IMR-90 (cell line): Measurements from ENCODE around the gene PTPRC. TPM values are rescaled to one million over a fixed set of nuclear protein-coding genes. Genes with fewer than 3 reads are reported as not detected.

Experiments used
- ATAC-seq: fragments of 200-7000 bp; cut with Tn5 transposase; 2 replicates; pipeline ENCODE4 v1.9.1; 2020; ENCODE audit warnings: low read depth, mild to moderate bottlenecking, moderate library complexity
- BruUV-seq: library from RNA; stranded (reverse); fragments of 400-500 nt; replicated peaks from 2 replicates; lab custom pipeline; 2021; lab: Mats Ljungman, UMichigan
- CTCF ChIA-PET: fragments of 300-600 bp; formaldehyde crosslinking; extraction: SDS; loops from one replicate; lab custom pipeline; 2021; ENCODE audit warnings: antibody characterized with exemption; lab: Yijun Ruan, JAX
- POLR2A ChIA-PET: fragments of 300-600 bp; sonication (Branson Sonifier 250); formaldehyde crosslinking; loops from one replicate; lab custom pipeline; 2022; ENCODE audit warnings: antibody characterized with exemption; ENCODE audit not compliant: unreplicated experiment; lab: Charles Lee
- DNase-seq: peaks from one replicate; pipeline ENCODE4 v3.0.0; 2013
- H2AFZ ChIP-seq: replicated peaks from 2 replicates; pipeline ENCODE3; 2013; ENCODE audit warnings: low read length, mild to moderate bottlenecking; ENCODE audit not compliant: poor library complexity
- H2AK5ac ChIP-seq: 2 replicates; pipeline ENCODE4 v1.6.1; 2013; ENCODE audit warnings: low read depth, low read length, inconsistent platforms
- H2AK9ac ChIP-seq: replicated peaks from 2 replicates; pipeline ENCODE3; 2013; ENCODE audit warnings: mild to moderate bottlenecking, low read depth, low read length, moderate library complexity; ENCODE audit not compliant: poor library complexity
- H2BK120ac ChIP-seq: 2 replicates; pipeline ENCODE4 v1.6.1; 2013; ENCODE audit warnings: low read depth, low read length, inconsistent platforms
- H2BK15ac ChIP-seq: 3 replicates; pipeline ENCODE4 v1.6.1; 2013; ENCODE audit warnings: low read depth, low read length, inconsistent platforms
- H2BK20ac ChIP-seq: 2 replicates; pipeline ENCODE4 v1.6.1; 2013; ENCODE audit warnings: low read depth, mild to moderate bottlenecking, inconsistent platforms, low read length, moderate library complexity
- H2BK5ac ChIP-seq: 2 replicates; pipeline ENCODE4 v1.6.1; 2013; ENCODE audit warnings: mild to moderate bottlenecking, low read depth, low read length, inconsistent platforms; ENCODE audit not compliant: poor library complexity, severe bottlenecking
- H3K14ac ChIP-seq: replicated peaks from 2 replicates; pipeline ENCODE4 v1.6.1; 2013; ENCODE audit warnings: low read depth, low read length, inconsistent platforms
- H3K18ac ChIP-seq: 2 replicates; pipeline ENCODE4 v1.6.1; 2013; ENCODE audit warnings: low read depth, low read length, control low read depth
- H3K23ac ChIP-seq: 2 replicates; pipeline ENCODE4 v1.6.1; 2013; ENCODE audit warnings: low read depth, low read length, inconsistent platforms
- H3K27ac ChIP-seq: 2 replicates; pipeline ENCODE4 v1.5.1; 2013; ENCODE audit warnings: mild to moderate bottlenecking, control low read depth, low read length; ENCODE audit not compliant: insufficient read depth
- H3K27me3 ChIP-seq: 2 replicates; pipeline ENCODE4 v1.6.1; 2013; ENCODE audit warnings: low read length; ENCODE audit not compliant: control insufficient read depth, insufficient read depth
- H3K36me3 ChIP-seq: 2 replicates; pipeline ENCODE4 v1.6.1; 2013; ENCODE audit warnings: low read length, mixed read lengths; ENCODE audit not compliant: control insufficient read depth, insufficient read depth
- H3K4ac ChIP-seq: 2 replicates; pipeline ENCODE4 v1.6.1; 2013; ENCODE audit warnings: low read depth, low read length, inconsistent platforms
- H3K4me1 ChIP-seq: 2 replicates; pipeline ENCODE4 v1.6.1; 2013; ENCODE audit warnings: low read length, mixed read lengths; ENCODE audit not compliant: control insufficient read depth, insufficient read depth
- H3K4me2 ChIP-seq: 2 replicates; pipeline ENCODE4 v1.6.1; 2013; ENCODE audit warnings: low read depth, mild to moderate bottlenecking, control low read depth, low read length, moderate library complexity
- H3K4me3 ChIP-seq: 2 replicates; pipeline ENCODE4 v1.5.1; 2013; ENCODE audit warnings: low read depth, mild to moderate bottlenecking, control low read depth, low read length, moderate library complexity; ENCODE audit not compliant: insufficient read depth
- H3K56ac ChIP-seq: 2 replicates; pipeline ENCODE4 v1.6.1; 2013; ENCODE audit warnings: low read length, inconsistent platforms; ENCODE audit not compliant: insufficient read depth; ENCODE audit errors: extremely low read depth
- H3K79me1 ChIP-seq, 2 experiments: 2 replicates each; pipeline ENCODE4 v1.6.1; 2013; ENCODE audit warnings: low read length in 2 of 2, inconsistent platforms in 1 of 2, low read depth in 1 of 2
- H3K9ac ChIP-seq: 2 replicates; pipeline ENCODE4 v1.6.1; 2013; ENCODE audit warnings: low read depth, low read length, control low read depth
- H3K9me1 ChIP-seq: 2 replicates; pipeline ENCODE4 v1.6.1; 2013; ENCODE audit warnings: low read length, inconsistent platforms; ENCODE audit not compliant: insufficient read depth
- H3K9me3 ChIP-seq: 2 replicates; pipeline ENCODE4 v1.6.1; 2013; ENCODE audit warnings: low read length; ENCODE audit not compliant: control insufficient read depth, insufficient read depth
- H4K20me1 ChIP-seq: 2 replicates; pipeline ENCODE4 v1.6.1; 2013; ENCODE audit warnings: low read length, inconsistent platforms; ENCODE audit not compliant: insufficient read depth
- H4K5ac ChIP-seq: 2 replicates; pipeline ENCODE4 v1.6.1; 2013; ENCODE audit warnings: mild to moderate bottlenecking, low read depth, low read length, control low read depth
- H4K8ac ChIP-seq, 2 experiments: 2 replicates each; pipeline ENCODE4 v1.6.1; 2013; ENCODE audit warnings: low read depth in 2 of 2, low read length in 2 of 2, control low read depth in 1 of 2, inconsistent platforms in 1 of 2
- H4K91ac ChIP-seq: 2 replicates; pipeline ENCODE4 v1.6.1; 2013; ENCODE audit warnings: low read depth, low read length, inconsistent platforms; ENCODE audit not compliant: insufficient read depth
- BHLHE40 ChIP-seq: fragments of 150-350 bp; IDR thresholded peaks from 2 replicates; pipeline ENCODE4 v1.6.1; 2016; ENCODE audit warnings: mild to moderate bottlenecking, low read depth, low read length
- CEBPB ChIP-seq: IDR thresholded peaks from 2 replicates; pipeline ENCODE4 v1.6.1; 2012; ENCODE audit warnings: low read depth, low read length, improper control_type of control experiment
- CHD1 ChIP-seq: IDR thresholded peaks from 2 replicates; pipeline ENCODE4 v1.6.1; 2012; ENCODE audit warnings: low read depth, low read length, improper control_type of control experiment
- FOS ChIP-seq: fragments of 150-350 bp; IDR thresholded peaks from 2 replicates; pipeline ENCODE4 v1.6.1; 2016; ENCODE audit warnings: low read depth, low read length
- MAZ ChIP-seq: IDR thresholded peaks from 2 replicates; pipeline ENCODE4 v1.6.1; 2012; ENCODE audit warnings: low read depth, mild to moderate bottlenecking, low read length, improper control_type of control experiment, moderate library complexity, borderline replicate concordance
- MXI1 ChIP-seq: IDR thresholded peaks from 2 replicates; pipeline ENCODE4 v1.6.1; 2012; ENCODE audit warnings: low read depth, mild to moderate bottlenecking, low read length, moderate library complexity, borderline replicate concordance
- NFE2L2 ChIP-seq: fragments of 150-350 bp; IDR thresholded peaks from 2 replicates; pipeline ENCODE4 v1.6.1; 2016; ENCODE audit warnings: low read depth, mild to moderate bottlenecking, low read length
- RCOR1 ChIP-seq: IDR thresholded peaks from 2 replicates; pipeline ENCODE4 v1.6.1; 2012; ENCODE audit warnings: mild to moderate bottlenecking, low read length, improper control_type of control experiment; ENCODE audit not compliant: insufficient replicate concordance
- SMC3 ChIP-seq: fragments of 150-350 bp; IDR thresholded peaks from 2 replicates; pipeline ENCODE4 v1.6.1; 2016; ENCODE audit warnings: low read depth, mild to moderate bottlenecking, antibody characterized with exemption, low read length, moderate library complexity
- dilution Hi-C: fragments of 300-500 bp; cut with HindIII; formaldehyde crosslinking; loops from one replicate; pipeline ENCODE4 v1.14.3; 2018; ENCODE audit warnings: low sequenced_read_pairs; ENCODE audit not compliant: unreplicated experiment
- in situ Hi-C: fragments of 300-500 bp; cut with MboI; formaldehyde crosslinking; loops from 3 replicates; pipeline ENCODE4 v1.14.3; 2019; ENCODE audit warnings: low sequenced_read_pairs, inconsistent platforms, mixed read lengths
- intact Hi-C: fragments of 100-400 bp; cut with micrococcal nuclease; formaldehyde crosslinking; loops from 2 replicates; pipeline ENCODE4 v1.10.0; 2022
- polyA plus RNA-seq, 3 experiments: library from polyadenylated mRNA; depleted of rRNA; stranded (reverse); fragments of >200 nt; gene quantifications; 2 replicates each; pipeline ENCODE4 v1.2.3, GENCODE V29; 2012; ENCODE audit warnings: low replicate concordance in 1 of 3
- total RNA-seq: library from RNA; depleted of rRNA; stranded (reverse); fragments of >200 nt; gene quantifications from 2 replicates; pipeline ENCODE4 v1.2.3, GENCODE V29; 2012
- TF ChIP-seq, protein P1 (sequence below): conservative IDR thresholded peaks from 2 replicates; pipeline ENCODE4 v1.5.1; 2012; ENCODE audit warnings: mild to moderate bottlenecking, low read depth, low read length, improper control_type of control experiment
- TF ChIP-seq, protein P2 (sequence below): fragments of 150-350 bp; IDR thresholded peaks from 2 replicates; pipeline ENCODE4 v1.6.1; 2017; ENCODE audit warnings: mild to moderate bottlenecking, antibody characterized with exemption, low read length, low read depth
- TF ChIP-seq, protein P3 (sequence below): fragments of 150-350 bp; IDR thresholded peaks from 2 replicates; pipeline ENCODE4 v1.6.1; 2016; ENCODE audit warnings: low read depth, mild to moderate bottlenecking, low read length, moderate library complexity, borderline replicate concordance

The PTPRC gene
- total and polyA plus RNA-seq, 2 of the 4 experiments (the other 2 are of a cell fraction) = not detected

DNA sequence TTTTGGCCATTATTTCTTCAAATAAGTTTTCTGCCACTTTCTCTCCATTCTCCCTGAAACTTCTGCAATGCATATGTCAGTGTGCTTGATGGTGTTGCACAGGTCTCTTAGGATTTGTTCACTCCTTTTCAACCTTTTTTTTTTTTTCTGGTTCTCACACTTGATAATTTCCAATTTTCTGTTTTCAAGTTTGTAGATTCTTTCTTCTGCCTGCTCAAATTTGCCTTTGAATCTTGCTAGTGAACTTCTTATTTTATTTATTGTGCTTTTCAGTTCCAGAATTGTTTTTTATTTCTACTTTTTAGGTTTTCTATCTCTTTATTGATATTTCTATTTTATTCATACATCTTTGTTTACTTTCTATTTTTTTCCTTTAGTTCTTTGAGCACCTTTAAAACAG lies 48.4 kb upstream of the PTPRC start:
- no peak overlapping the region for H2BK5ac ChIP-seq
- H3K9ac ChIP-seq = no peak overlapping the region
- no peak overlapping the region for H3K27ac ChIP-seq
- dilution Hi-C loops = no loop called here
- intact Hi-C loops = no loop called here
- no peak overlapping the region for H3K56ac ChIP-seq
- no peaks in the 10 kb centered on the region for H3K4me1 ChIP-seq
- ATAC-seq (no peak), DNase-seq (no peak)
- no peaks in the 10 kb centered on the region for H4K20me1 ChIP-seq
- CTCF ChIA-PET = no interaction called here
- no peak overlapping the region for H3K4ac ChIP-seq
- no TSS peak for BruUV-seq
- TF ChIP-seq SMC3 (no peak), CHD1 (no peak), FOS (no peak), NFE2L2 (no peak), RCOR1 (no peak), CEBPB (no peak), MXI1 (no peak), MAZ (no peak), BHLHE40 (no peak)
- TF ChIP-seq, protein P1, sequence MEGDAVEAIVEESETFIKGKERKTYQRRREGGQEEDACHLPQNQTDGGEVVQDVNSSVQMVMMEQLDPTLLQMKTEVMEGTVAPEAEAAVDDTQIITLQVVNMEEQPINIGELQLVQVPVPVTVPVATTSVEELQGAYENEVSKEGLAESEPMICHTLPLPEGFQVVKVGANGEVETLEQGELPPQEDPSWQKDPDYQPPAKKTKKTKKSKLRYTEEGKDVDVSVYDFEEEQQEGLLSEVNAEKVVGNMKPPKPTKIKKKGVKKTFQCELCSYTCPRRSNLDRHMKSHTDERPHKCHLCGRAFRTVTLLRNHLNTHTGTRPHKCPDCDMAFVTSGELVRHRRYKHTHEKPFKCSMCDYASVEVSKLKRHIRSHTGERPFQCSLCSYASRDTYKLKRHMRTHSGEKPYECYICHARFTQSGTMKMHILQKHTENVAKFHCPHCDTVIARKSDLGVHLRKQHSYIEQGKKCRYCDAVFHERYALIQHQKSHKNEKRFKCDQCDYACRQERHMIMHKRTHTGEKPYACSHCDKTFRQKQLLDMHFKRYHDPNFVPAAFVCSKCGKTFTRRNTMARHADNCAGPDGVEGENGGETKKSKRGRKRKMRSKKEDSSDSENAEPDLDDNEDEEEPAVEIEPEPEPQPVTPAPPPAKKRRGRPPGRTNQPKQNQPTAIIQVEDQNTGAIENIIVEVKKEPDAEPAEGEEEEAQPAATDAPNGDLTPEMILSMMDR = no peak
- TF ChIP-seq, protein P2, sequence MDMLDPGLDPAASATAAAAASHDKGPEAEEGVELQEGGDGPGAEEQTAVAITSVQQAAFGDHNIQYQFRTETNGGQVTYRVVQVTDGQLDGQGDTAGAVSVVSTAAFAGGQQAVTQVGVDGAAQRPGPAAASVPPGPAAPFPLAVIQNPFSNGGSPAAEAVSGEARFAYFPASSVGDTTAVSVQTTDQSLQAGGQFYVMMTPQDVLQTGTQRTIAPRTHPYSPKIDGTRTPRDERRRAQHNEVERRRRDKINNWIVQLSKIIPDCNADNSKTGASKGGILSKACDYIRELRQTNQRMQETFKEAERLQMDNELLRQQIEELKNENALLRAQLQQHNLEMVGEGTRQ = no peak
- TF ChIP-seq, protein P3, sequence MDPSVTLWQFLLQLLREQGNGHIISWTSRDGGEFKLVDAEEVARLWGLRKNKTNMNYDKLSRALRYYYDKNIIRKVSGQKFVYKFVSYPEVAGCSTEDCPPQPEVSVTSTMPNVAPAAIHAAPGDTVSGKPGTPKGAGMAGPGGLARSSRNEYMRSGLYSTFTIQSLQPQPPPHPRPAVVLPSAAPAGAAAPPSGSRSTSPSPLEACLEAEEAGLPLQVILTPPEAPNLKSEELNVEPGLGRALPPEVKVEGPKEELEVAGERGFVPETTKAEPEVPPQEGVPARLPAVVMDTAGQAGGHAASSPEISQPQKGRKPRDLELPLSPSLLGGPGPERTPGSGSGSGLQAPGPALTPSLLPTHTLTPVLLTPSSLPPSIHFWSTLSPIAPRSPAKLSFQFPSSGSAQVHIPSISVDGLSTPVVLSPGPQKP = no peak
- H3K23ac ChIP-seq = no peak overlapping the region
- in situ Hi-C loops = no loop called here
- H2AK9ac ChIP-seq = no peak overlapping the region
- H2BK15ac ChIP-seq = no peak overlapping the region
- no peak overlapping the region for H3K4me3 ChIP-seq
- H2BK20ac ChIP-seq = no peak overlapping the region
- no peaks in the 10 kb centered on the region for H3K27me3 ChIP-seq
- H3K18ac ChIP-seq = no peak overlapping the region
- POLR2A ChIA-PET = no interaction called here
- H2BK120ac ChIP-seq = no peak overlapping the region
- no peak overlapping the region for H2AFZ ChIP-seq
- no peak overlapping the region for H3K14ac ChIP-seq
- H4K8ac ChIP-seq = no peak overlapping the region
- H3K9me3 ChIP-seq = no peaks in the 10 kb centered on the region; the same call in 1 of the 2 replicates
- no peak overlapping the region for H3K4me2 ChIP-seq
- no peak overlapping the region for H2AK5ac ChIP-seq
- H3K79me1 ChIP-seq = no peaks in the 10 kb centered on the region
- H4K5ac ChIP-seq = no peak overlapping the region
- H4K91ac ChIP-seq = no peak overlapping the region
- no peaks in the 10 kb centered on the region for H3K36me3 ChIP-seq
- no peaks in the 10 kb centered on the region for H3K9me1 ChIP-seq
